ENCODE measurements around the gene CFAP20. TPM values are rescaled to one million over a fixed set of nuclear protein-coding genes. Genes with fewer than 3 reads are reported as not detected.

Gene CFAP20
- total RNA-seq, 3 donors from 2014 or later, result 18.8 to 24.0 (median 23.3) TPM

DNA sequence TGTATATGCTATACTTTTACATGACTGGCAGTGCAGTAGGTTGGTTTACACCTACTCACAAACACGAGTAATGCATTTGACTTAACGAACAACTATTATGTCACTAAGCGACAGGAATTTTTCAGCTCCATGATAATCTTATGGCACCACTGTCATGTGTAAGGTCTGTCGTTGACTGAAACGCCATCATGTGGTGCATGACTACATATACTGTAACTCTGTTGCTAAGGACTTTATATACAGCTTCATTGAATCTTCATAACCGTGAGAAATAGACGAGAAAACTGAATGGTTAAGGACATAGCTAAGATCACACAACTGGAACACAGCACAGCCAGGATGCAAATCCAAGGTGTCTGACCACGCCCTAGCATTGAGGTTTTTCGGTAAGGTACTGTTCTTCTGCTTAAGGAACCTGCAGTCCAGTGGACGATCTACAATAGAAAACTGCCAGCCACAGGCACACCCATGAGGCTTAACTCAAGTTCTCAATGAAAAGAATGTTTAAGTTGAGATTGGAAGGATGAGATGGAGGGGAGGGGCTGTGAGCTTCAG is 3.3 kb downstream of the CFAP20 start:
- no peak overlapping the region for H3K4me3 ChIP-seq
- ATAC-seq, result no peak
- intact Hi-C loops (cut with DNase I, micrococcal nuclease), result no loop called here
- DNase-seq, result no peak
- peaks cover 44% of the 10 kb centered on the region for H3K4me1 ChIP-seq (ENCODE audit: low read depth)
- H3K36me3 ChIP-seq (ENCODE audit: low read depth), result peaks cover 4% of the 10 kb centered on the region
- TF ChIP-seq, protein P1, sequence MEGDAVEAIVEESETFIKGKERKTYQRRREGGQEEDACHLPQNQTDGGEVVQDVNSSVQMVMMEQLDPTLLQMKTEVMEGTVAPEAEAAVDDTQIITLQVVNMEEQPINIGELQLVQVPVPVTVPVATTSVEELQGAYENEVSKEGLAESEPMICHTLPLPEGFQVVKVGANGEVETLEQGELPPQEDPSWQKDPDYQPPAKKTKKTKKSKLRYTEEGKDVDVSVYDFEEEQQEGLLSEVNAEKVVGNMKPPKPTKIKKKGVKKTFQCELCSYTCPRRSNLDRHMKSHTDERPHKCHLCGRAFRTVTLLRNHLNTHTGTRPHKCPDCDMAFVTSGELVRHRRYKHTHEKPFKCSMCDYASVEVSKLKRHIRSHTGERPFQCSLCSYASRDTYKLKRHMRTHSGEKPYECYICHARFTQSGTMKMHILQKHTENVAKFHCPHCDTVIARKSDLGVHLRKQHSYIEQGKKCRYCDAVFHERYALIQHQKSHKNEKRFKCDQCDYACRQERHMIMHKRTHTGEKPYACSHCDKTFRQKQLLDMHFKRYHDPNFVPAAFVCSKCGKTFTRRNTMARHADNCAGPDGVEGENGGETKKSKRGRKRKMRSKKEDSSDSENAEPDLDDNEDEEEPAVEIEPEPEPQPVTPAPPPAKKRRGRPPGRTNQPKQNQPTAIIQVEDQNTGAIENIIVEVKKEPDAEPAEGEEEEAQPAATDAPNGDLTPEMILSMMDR (IDR thresholded peaks at IDR 0.05), result no peak
- no peaks in the 10 kb centered on the region for H3K9me3 ChIP-seq

DNA sequence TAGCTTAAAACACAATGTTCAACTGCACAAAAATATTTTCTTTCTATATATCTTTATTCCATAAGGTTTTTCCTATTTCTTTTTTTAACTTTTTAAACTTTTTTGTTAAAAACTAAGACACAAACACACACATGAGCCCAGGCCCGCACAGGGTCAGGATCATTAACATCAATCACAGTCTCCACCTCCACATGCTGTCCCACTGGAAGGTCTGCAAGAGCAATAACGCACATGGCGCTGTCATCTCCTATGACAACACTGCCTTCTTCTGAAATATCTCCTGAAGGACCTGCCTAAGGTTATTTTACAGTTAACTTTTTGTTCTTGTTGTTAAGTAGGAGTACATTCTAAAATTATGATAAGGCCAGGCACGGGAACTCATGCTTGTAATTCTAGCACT is 4.1 kb downstream of the CFAP20 start:
- no peak for ATAC-seq
- Histone ChIP-seq H3K9me3 (no peaks in the 10 kb centered on the region), H3K36me3 (ENCODE audit: low read depth) (peaks cover 4% of the 10 kb centered on the region), H3K4me3 (no peak overlapping the region), H3K4me1 (ENCODE audit: low read depth) (peaks cover 52% of the 10 kb centered on the region)
- intact Hi-C loops (cut with DNase I, micrococcal nuclease), result no loop called here
- no peak for DNase-seq
- TF ChIP-seq, protein P1 (IDR thresholded peaks at IDR 0.05), result no peak

DNA sequence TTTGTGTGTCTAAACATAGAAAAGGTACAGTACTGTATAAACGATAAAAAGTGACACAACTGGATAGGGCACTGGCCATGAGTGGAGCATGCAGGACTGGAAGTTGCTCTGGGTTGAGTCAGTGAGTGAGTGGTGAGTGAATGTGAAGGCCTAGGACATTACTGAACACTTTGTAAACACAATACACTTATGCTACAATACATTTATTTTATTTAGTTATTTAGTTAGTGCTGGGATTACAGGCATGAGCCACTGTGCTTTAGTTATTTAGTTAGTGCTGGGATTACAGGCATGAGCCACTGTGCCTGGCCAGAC is 4.6 kb downstream of the CFAP20 start:
- H3K9me3 ChIP-seq, result no peaks in the 10 kb centered on the region
- DNase-seq, result no peak
- intact Hi-C loops (cut with DNase I, micrococcal nuclease), result loop anchor here in 1 of 2 donors (5.0 kb wide), 1 partner anchor 102 kb away; no protein-coding TSS in a partner anchor
- H3K4me1 ChIP-seq (ENCODE audit: low read depth), result peaks cover 55% of the 10 kb centered on the region
- H3K4me3 ChIP-seq, result no peak overlapping the region
- ATAC-seq, result no peak
- TF ChIP-seq, protein P1 (IDR thresholded peaks at IDR 0.05), result no peak
- H3K36me3 ChIP-seq (ENCODE audit: low read depth), result peaks cover 4% of the 10 kb centered on the region

DNA sequence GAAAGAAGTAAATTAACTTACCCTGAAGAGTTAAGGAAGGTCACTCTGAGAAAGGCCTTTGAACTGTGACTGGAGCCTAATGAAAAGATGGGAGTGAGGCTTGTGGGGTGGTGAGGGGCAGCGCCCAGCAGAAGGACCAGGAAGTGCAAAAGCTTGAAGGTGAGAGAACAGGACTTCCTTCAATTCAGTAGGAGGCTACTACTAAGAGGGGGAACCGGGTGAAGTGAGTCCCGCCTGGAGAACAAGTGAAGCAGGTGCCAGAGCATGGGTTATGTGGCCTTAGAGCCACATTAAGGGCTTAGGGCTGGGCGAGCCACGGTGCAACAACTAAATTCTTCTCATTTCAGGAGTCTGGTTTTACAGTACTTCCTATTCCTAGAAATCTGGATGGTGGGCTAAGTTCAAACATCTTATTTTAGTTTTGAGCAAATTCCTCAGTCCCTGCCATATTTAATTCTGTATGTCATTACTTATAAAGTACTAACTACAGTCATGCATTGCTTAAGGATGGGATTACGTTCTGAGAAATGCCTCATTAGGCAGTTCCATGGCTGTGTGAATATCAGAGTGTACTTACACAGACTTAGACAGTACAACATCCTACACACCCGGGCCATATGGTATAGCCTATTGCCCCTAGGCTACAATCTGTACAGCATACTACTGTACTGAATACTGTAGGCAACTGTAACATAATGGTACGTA is 5.1 kb downstream of the CFAP20 start:
- no peak for DNase-seq
- no peaks in the 10 kb centered on the region for H3K36me3 ChIP-seq (ENCODE audit: low read depth)
- ATAC-seq, result peak; percentile 14
- H3K9me3 ChIP-seq, result no peaks in the 10 kb centered on the region
- peaks cover 55% of the 10 kb centered on the region for H3K4me1 ChIP-seq (ENCODE audit: low read depth)
- intact Hi-C loops (cut with DNase I, micrococcal nuclease), result loop anchor here in 1 of 2 donors (5.0 kb wide), 1 partner anchor 102 kb away; no protein-coding TSS in a partner anchor
- TF ChIP-seq, protein P1 (IDR thresholded peaks at IDR 0.05), result no peak
- H3K4me3 ChIP-seq, result no peak overlapping the region

DNA sequence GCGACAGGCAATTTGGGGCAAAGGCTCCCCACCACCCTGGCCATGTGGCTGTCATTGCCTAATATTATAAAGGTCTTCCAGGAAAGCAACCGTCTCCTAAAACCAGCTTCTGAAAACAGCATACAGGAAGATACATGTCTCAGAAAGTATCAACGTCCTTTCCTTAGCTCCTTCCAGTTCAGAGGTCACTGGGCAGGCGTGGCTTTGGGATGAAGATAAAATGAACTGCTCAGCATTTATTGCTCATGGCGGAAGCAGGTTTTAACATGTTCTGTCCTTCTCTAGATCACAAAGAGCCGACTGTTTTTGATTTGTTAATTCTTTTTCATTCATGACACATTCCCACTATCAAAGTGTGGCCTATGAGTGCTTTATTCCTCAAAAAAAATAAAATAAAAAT is 8.0 kb downstream of the CFAP20 start:
- TF ChIP-seq, protein P1 (IDR thresholded peaks at IDR 0.05), result no peak
- Histone ChIP-seq H3K9me3 (no peaks in the 10 kb centered on the region), H3K4me1 (ENCODE audit: low read depth) (peaks cover 37% of the 10 kb centered on the region), H3K4me3 (no peak overlapping the region), H3K36me3 (ENCODE audit: low read depth) (no peaks in the 10 kb centered on the region)
- intact Hi-C loops (cut with DNase I, micrococcal nuclease), result loop anchor here in 1 of 2 donors (5.0 kb wide), 1 partner anchor 99 kb away; no protein-coding TSS in a partner anchor
- DNase-seq (peak in 2 of 3 donors; percentile 68 to 71), ATAC-seq (peak; percentile 78)

Data from mucosa of descending colon (tissue), 3 donors.